SH-SY5Y (cell line): ENCODE measurements around the gene DPCD.

Experiments
- GATA2 ChIP-seq: IDR thresholded peaks from 2 replicates; pipeline ENCODE4 v1.6.1; 2011; ENCODE audit warnings: mild to moderate bottlenecking, low read depth, low read length
- GATA3 ChIP-seq: IDR thresholded peaks from 2 replicates; pipeline ENCODE4 v1.6.1; 2011; ENCODE audit warnings: low read depth, mild to moderate bottlenecking, low read length, moderate library complexity

- no peak for TF ChIP-seq GATA2
- no peak for TF ChIP-seq GATA3
Observed at GRCh38 chr10:101653536-101653935, 65.4 kb downstream of the DPCD start.
